ENCODE results near the gene NRK.

GRCh38 chrX:105972690-105973386 is 150.5 kb downstream of the NRK start:
- TF ChIP-seq EZH2 (IDR thresholded peaks at IDR 0.05; ENCODE audit: borderline replicate concordance, low read length) = no peak
- TF ChIP-seq, protein P1, sequence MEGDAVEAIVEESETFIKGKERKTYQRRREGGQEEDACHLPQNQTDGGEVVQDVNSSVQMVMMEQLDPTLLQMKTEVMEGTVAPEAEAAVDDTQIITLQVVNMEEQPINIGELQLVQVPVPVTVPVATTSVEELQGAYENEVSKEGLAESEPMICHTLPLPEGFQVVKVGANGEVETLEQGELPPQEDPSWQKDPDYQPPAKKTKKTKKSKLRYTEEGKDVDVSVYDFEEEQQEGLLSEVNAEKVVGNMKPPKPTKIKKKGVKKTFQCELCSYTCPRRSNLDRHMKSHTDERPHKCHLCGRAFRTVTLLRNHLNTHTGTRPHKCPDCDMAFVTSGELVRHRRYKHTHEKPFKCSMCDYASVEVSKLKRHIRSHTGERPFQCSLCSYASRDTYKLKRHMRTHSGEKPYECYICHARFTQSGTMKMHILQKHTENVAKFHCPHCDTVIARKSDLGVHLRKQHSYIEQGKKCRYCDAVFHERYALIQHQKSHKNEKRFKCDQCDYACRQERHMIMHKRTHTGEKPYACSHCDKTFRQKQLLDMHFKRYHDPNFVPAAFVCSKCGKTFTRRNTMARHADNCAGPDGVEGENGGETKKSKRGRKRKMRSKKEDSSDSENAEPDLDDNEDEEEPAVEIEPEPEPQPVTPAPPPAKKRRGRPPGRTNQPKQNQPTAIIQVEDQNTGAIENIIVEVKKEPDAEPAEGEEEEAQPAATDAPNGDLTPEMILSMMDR (conservative IDR thresholded peaks at IDR 0.05 in 1 of 2, IDR thresholded peaks at IDR 0.05 in 1 of 2; ENCODE audit: extremely low read depth in 1 of 2, insufficient read depth in 1 of 2, low read depth in 1 of 2, low read length in 2 of 2) = no peak
